Activated T-helper 17 cell treated with anti-CD3 and anti-CD28 coated beads, Interleukin-2, amount 50 U/mL, for 72 hours (primary cell): ENCODE data around the gene SKI. TPM values are rescaled to one million over a fixed set of nuclear protein-coding genes. Genes with fewer than 3 reads are reported as not detected.
"Not testable (repeated sequence)": the region's sequence is repeated elsewhere in the genome, so short reads cannot be mapped to it uniquely, and the experiment has no call there.

ENCODE experiments used
- ATAC-seq: fragments of 150-1000 bp; cut with Tn5 transposase; replicated peaks from 2 replicates; pipeline ENCODE4 v1.10.0; 2021; ENCODE audit warnings: mild to moderate bottlenecking, moderate library complexity
- H3K27ac Mint-ChIP-seq: one replicate; pipeline ENCODE4 v1.8.0; 2022; ENCODE audit warnings: mixed read lengths
- H3K27me3 Mint-ChIP-seq: one replicate; pipeline ENCODE4 v1.8.0; 2022; ENCODE audit warnings: mixed read lengths
- H3K36me3 Mint-ChIP-seq: one replicate; pipeline ENCODE4 v1.8.0; 2022; ENCODE audit warnings: low read depth, mild to moderate bottlenecking, mixed read lengths
- H3K4me1 Mint-ChIP-seq: one replicate; pipeline ENCODE4 v1.8.0; 2022; ENCODE audit warnings: mixed read lengths
- H3K4me3 Mint-ChIP-seq: one replicate; pipeline ENCODE4 v1.8.0; 2022; ENCODE audit warnings: mild to moderate bottlenecking, mixed read lengths
- H3K9me3 Mint-ChIP-seq: one replicate; pipeline ENCODE4 v1.8.0; 2022; ENCODE audit warnings: mixed read lengths
- total RNA-seq, 2 donors: library from RNA; stranded (reverse); gene quantifications; one replicate each; pipeline ENCODE4 v1.2.3, GENCODE V29; 2022

Gene SKI
- total RNA-seq, 2 donors from 2014 or later = 39.5 to 52.1 TPM

DNA sequence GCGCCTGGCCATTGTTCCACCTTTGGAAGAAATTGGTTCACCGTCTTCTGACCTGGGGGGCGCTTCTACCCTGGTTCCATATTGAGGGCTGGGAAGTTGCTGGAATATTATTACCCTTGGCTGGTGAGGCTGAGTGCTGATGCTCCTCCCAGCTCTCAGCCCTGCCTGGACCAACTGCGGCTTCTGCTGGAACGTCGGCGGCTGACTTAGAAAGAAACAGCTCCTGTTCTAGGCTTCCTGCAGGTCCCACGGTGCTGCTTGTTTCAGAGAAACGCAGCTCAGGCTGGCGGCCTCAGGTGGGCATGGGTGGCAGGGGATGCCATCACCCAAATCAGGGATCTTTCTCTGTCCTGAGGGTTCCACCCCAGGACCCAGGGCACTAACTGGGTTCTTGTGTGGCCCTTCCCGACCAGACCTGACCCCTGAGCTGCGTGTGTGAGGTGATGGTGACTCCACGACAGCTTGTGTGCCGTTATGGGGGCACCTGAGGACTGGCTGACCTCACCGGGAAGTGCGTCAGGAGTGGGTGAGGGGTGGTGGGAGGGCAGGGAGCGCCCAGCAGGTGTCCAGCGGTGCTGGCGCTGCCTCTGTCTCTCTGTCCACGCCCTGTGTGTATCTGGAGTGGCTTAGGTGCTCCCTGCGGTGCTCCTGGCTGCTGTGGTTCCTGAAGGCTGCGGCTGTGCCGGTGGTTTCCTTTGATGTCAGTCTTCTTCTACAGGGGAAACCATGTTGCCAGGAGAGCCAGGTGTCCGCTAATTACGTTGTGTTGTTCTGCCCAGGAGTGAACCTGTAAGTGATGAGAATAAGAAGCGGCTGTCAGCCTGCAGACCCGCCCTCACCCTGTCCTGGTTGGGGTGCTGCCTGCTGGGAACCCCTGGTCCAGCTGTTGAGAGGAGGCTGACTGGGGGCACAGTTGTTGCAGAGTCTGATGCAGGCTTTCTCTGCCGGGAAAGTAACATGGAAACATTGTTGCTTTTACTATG, 8.9 kb downstream of the SKI start:
- H3K36me3 Mint-ChIP-seq = peaks cover 58% of the 10 kb centered on the region
- H3K4me1 Mint-ChIP-seq = peaks cover 54% of the 10 kb centered on the region
- H3K27ac Mint-ChIP-seq = peak overlapping the region; percentile 85
- no peaks in the 10 kb centered on the region for H3K9me3 Mint-ChIP-seq
- no peaks in the 10 kb centered on the region for H3K27me3 Mint-ChIP-seq
- peak; percentile 20 for ATAC-seq
- peak overlapping the region; percentile 99 for H3K4me3 Mint-ChIP-seq

DNA sequence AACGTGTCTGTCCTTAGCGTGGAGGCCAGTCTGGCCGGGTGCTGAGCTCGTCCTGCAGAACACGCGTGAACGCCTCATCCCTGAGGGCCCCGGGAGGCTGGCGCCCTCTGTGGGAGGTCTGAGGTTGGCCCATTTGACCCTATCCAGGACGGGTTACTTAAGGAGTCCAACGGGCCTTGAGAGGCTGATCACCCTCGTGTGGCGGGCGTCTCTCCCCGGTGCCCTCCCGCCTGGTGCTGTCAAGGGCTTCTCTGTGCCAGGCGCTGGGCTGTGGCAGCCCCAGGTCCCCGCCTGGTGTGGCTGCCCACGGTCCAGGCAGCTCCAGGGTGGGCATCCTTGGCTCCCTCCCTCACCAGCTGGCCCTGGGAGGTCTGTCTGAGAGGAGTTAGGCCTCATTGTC, 9.7 kb downstream of the SKI start:
- Mint-ChIP-seq H3K27me3 (no peaks in the 10 kb centered on the region), H3K36me3 (peaks cover 57% of the 10 kb centered on the region), H3K9me3 (no peaks in the 10 kb centered on the region), H3K4me1 (peaks cover 52% of the 10 kb centered on the region), H3K27ac (peak overlapping the region; percentile 85), H3K4me3 (peak overlapping the region; percentile 99)
- ATAC-seq = no peak

DNA sequence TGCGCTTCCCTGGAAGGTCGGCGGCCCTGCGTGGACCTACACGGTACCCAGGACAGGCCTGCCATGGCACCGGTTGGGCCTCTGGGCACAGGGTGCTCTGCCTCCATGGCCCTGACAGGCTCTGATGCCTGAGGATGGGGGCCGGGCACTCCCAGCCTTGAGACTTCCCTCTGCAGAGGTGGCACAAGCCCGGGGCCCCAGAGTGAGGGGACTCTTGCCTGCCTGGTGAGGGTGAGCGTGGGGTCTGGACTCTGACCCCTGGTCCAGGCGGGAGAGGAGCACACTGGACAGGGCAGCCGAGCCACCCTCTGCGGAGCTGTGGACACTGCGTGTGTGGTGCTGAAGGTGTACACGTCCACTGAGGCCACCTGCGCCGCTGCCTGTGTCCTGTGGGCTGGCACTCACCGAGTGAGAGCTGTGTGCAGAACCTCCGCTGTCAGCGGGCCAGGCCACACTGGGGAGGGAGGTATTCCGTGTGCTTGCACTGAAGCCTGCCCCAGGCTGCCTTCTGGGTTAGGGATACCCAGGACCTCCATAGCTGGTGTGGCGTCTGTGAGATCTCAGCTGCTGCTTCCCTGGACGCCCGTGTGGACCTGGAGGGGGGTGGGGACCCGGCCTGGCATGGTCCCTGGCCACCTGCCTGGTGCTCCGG, 10.4 kb downstream of the SKI start:
- Mint-ChIP-seq H3K9me3 (no peaks in the 10 kb centered on the region), H3K4me3 (peak overlapping the region; percentile 61), H3K4me1 (peaks cover 53% of the 10 kb centered on the region), H3K27ac (peak overlapping the region; percentile 79), H3K36me3 (peaks cover 61% of the 10 kb centered on the region), H3K27me3 (no peaks in the 10 kb centered on the region)
- ATAC-seq = no peak

DNA sequence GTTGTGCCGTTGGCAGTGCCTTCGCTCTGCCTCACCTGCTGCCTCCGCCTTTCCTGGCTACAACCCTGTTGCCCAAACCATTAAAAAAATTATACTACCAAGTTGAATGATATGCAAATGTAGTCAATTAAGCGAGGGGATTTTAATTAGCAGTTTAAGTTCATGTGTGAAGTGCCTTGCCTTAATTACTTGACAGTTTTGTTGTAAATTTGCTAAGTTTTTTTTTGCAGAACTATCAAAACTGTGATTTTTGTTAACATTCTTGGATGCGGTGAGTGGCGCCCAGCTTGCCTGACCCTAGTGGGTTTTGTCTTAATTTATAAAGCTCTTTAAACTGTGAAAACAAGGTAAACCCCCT, 10.9 kb downstream of the SKI start:
- no peak for ATAC-seq
- H3K27ac Mint-ChIP-seq = peak overlapping the region; percentile 79

DNA sequence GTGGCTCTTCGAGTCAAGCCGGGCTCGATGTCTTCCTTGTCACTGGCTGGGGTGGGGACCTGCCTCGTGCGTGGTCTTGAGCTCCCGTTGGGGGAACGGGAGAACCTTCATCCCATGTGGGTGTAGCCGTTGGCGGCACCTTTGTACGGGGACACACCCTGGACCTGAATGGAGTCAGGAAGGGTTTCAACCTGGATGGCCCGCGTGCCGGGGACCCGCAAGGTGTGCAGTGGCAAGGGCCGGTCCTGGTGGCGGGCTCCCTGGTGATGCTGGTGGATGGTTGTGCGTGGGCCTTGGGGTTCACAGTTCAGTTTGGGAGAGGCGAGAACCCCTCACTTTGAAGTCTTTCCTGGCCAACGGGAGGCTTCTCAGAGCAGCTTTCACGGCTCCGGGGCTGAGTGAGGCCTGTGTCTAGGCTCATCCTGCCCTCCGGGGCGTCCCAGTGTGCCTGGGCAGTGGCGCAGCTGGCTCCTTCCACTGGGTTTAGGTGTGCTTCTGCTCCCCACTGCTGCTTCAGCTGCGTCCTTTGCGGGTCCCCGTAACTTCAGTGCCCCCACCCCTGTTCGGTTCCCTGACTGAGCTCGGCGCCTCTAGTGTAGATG, 11.4 kb downstream of the SKI start:
- Mint-ChIP-seq H3K4me1 (peaks cover 54% of the 10 kb centered on the region), H3K9me3 (no peaks in the 10 kb centered on the region), H3K27ac (peak overlapping the region; percentile 79), H3K27me3 (no peaks in the 10 kb centered on the region), H3K4me3 (peak overlapping the region; percentile 61), H3K36me3 (peaks cover 61% of the 10 kb centered on the region)
- ATAC-seq = no peak

More for the DNA sequence above, 10.9 kb downstream of the SKI start:
- Mint-ChIP-seq H3K4me1 (peaks cover 56% of the 10 kb centered on the region), H3K9me3 (no peaks in the 10 kb centered on the region), H3K36me3 (peaks cover 64% of the 10 kb centered on the region), H3K4me3 (peak overlapping the region; percentile 61), H3K27me3 (no peaks in the 10 kb centered on the region)

DNA sequence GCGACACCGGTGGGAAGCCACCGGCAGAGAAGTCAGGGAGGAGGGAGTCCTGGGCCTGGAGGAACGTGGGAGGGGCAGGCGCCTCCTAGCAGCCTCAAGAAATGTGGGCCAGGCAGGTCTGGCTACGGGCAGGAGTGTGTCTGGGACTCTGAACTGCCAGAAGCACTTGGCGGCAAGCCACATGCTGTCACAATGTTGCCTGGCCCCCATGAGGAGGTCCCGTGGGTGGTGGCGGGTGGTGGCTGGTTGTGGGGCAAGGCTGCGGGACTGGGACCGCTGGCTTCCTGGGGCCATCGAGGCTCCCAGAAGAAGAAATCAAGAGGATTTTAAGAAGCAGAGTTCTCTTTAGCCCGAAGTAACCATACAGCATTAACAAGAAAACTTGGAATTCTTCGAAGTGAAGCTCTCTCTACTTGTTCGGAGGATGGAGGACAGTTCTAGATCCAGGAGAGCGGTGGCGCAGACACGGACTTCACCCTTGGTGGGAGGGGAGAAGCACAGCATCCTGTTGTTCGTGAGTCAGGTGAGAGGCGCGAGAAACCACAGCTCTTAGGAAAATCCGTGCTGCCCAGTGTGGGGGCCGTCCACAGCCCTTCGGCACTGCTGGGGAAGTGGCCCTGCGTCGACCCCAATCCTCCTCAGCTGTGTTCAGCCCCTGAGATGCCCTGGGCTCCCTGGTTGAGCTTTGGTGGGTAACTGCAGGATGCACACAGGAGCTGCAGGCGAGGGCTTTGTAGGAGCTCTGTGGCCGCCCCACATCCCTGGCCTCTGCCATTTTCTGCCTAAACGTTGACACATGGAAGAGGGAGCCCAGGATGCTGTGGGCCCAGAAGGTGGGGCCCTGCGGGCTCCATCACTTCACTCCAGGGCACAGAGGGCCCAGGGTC, 12.4 kb downstream of the SKI start:
- Mint-ChIP-seq H3K4me3 (peak overlapping the region; percentile 61), H3K4me1 (peaks cover 54% of the 10 kb centered on the region), H3K36me3 (peaks cover 63% of the 10 kb centered on the region), H3K9me3 (no peaks in the 10 kb centered on the region), H3K27me3 (no peaks in the 10 kb centered on the region), H3K27ac (peak overlapping the region; percentile 79)
- peak; percentile 63 for ATAC-seq

DNA sequence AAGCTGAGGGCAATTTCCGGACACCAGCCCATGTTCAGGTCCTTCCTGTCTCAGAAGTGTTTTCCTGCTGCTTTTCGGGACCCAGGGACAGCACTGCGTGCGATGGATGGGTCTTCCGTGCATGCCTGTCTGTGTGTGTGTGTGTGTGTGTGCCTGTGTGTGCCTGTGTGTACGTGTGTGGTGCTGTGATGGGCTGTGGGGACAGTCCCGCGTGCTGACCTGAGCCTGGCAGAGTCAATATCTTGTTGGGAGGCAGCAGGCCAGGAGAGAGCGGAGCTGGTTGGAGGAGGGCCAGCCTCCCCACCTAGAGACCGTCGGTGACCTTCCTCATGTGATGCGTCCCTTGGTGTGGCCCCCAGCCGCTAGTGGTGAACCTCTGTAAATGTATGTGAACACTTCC, 13.7 kb downstream of the SKI start:
- H3K36me3 Mint-ChIP-seq = peaks cover 62% of the 10 kb centered on the region
- H3K9me3 Mint-ChIP-seq = no peaks in the 10 kb centered on the region
- ATAC-seq = no peak
- H3K4me3 Mint-ChIP-seq = peak overlapping the region; percentile 61
- peaks cover 54% of the 10 kb centered on the region for H3K4me1 Mint-ChIP-seq
- H3K27me3 Mint-ChIP-seq = no peaks in the 10 kb centered on the region
- peak overlapping the region; percentile 55 for H3K27ac Mint-ChIP-seq

DNA sequence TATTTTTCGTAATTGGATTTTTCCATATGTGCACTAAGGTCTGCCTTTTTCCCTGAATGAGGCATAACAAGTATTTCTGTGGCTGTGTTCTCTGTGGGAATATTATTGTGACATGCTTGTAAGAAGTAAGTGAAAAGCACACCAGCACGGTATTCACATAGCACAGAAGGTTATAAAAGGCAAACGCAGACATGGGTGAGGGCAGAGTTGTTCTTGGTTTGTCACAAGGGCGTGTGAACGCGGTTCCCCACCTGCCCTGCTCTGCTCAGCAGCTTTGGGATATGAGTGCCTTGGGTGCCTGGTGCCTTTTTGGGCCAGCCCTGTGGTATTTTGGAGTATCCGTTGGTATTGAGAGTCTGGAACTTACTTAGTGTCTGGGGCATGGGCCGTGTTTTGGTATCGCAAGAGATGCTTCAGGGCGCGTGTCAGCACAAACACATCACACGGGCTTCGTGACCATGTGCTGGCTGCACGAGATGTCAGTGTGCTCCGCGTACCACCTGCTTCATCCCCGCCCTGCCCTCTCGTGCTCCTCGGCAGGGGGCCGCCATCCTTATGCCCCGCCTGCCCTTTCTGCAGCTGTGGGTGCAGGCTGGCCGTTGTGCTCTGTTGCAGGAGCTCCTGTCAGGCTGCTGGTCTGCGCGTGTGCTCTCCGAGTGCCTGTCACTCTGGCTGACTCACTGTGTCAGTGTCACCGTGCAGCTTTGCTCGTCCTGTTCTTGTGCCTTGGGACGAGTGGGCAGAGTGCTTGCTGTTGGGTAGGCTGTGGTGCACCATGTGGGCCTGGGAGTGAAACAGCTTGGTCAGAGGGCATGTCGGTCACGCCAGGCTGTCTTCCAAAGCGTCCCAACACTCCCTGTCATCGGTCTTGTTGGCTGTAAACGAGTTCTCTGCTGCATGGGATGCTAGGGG, 15.0 kb downstream of the SKI start:
- ATAC-seq = peak; percentile 79
- peaks cover 46% of the 10 kb centered on the region for H3K4me1 Mint-ChIP-seq
- peak overlapping the region; percentile 61 for H3K4me3 Mint-ChIP-seq
- peaks cover 62% of the 10 kb centered on the region for H3K36me3 Mint-ChIP-seq
- H3K27ac Mint-ChIP-seq = peak overlapping the region; percentile 55
- H3K9me3 Mint-ChIP-seq = no peaks in the 10 kb centered on the region
- H3K27me3 Mint-ChIP-seq = no peaks in the 10 kb centered on the region

DNA sequence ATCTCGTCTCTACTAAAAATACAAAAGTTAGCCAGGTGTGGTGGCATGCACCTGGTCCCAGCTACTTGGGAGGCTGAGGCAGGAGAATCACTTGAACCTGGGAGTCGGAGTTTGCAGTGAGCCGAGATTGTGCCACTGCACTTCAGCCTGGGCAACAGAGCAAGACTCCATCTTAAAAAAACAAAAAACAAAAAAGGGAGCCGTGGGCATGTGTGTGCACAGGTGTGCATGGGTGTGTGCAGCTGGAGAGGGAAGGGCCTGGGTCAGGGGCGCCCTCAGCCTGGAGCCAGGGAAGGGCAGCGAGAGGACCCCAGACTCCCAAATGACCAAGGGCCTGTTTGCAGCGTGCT, 18.9 kb downstream of the SKI start:
- Mint-ChIP-seq H3K4me3 (peak overlapping the region; percentile 55), H3K27ac (peak overlapping the region; percentile 69), H3K36me3 (peaks cover 30% of the 10 kb centered on the region), H3K4me1 (peaks cover 32% of the 10 kb centered on the region)
- H3K27me3 Mint-ChIP-seq, ATAC-seq, H3K9me3 Mint-ChIP-seq: not testable (repeated sequence)

DNA sequence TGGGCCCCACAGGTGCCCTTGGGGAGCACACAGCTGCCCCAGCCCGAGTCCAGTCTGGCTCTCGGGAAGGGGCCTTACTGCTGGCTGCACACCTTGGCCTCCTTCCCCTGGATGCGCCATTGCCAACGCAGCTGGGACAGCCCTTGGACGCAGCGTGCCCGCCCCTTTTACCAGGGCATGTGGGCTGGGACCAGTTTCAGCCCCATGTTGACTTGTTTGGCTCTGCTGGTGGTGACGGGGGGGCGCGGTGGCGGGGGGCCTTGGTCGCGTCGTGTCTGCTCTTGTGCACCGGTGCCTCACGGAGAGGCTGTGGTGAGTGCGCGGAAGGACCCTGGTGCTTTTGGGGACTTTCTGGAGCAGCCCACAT, 19.6 kb downstream of the SKI start:
- H3K9me3 Mint-ChIP-seq = no peaks in the 10 kb centered on the region
- H3K4me3 Mint-ChIP-seq = no peak overlapping the region
- H3K36me3 Mint-ChIP-seq = peaks cover 29% of the 10 kb centered on the region
- no peak overlapping the region for H3K27ac Mint-ChIP-seq
- ATAC-seq = no peak
- H3K27me3 Mint-ChIP-seq = no peaks in the 10 kb centered on the region
- peaks cover 29% of the 10 kb centered on the region for H3K4me1 Mint-ChIP-seq

DNA sequence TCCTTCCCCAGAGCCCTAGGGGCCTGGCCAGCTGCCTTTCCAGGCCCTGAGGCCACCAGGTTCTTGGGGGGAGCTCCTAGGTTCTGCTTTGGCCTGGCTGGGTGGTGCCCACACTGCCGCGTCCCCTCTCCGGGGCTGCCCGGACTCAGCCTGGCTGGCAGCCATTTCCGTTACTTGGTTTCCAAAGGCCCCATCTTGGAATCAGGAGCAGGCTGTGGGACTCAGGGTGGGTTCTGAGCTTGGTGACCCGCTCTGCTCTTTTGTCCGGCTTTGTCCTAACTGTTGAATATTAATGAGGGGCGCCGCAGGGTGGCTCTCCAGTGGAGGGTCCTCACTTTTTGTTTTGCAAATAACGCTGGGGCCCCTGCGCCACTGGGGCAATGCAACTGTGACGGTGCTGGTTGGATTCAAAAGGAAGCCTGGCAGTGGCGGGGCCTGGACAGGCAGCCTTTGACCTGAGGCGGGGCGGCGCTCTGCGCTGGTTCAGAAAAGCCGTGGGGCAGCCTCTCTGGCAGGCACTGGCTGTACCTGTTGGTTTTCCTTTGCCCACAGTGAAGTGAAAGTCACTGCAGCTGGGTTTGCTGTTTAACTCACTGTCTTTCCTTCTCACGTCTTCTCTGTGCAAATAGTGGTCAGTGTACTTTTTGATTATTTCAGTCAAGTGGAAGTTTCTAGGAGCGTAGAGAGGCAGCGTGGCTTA, 20.2 kb downstream of the SKI start:
- peaks cover 28% of the 10 kb centered on the region for H3K4me1 Mint-ChIP-seq
- peak overlapping the region; percentile 67 for H3K27ac Mint-ChIP-seq
- H3K27me3 Mint-ChIP-seq = no peaks in the 10 kb centered on the region
- H3K9me3 Mint-ChIP-seq = no peaks in the 10 kb centered on the region
- H3K4me3 Mint-ChIP-seq = no peak overlapping the region
- ATAC-seq = no peak
- peaks cover 29% of the 10 kb centered on the region for H3K36me3 Mint-ChIP-seq

DNA sequence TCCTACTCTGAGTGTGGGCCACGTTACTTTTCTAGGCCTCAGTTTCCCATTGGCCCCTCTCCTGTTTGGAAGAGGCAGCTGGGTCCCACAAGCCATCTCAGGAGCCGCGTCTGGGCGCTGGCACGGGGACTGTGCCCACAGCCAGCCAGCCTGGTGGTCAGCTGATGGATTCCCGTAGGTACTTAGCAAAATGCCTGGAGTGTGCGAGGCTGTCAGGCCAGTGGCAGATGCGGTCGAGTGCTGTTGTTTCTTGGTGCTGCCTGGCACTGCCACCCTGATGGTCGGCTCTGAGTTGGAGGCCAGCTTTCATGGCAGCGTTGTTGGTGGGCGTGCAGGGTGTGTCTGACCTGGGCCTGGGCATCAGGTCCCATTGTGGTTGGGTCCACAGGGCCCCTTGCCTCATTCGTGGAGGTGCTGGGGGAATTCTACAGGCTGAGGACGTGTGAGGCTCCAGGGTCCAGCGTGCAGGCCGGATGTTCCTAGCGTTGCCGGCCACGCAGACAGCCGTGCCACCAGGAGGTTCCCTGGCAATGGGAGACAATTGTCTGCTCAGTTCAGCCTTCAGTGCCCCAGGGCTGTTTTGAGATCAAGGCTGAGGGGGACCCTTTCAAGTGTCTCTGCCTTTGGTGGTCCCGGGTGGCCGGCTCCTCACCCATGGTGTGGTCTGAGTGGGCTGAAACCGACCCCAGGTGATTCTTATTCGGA, 20.9 kb downstream of the SKI start:
- Mint-ChIP-seq H3K36me3 (peaks cover 24% of the 10 kb centered on the region), H3K4me1 (peaks cover 22% of the 10 kb centered on the region)

More for the DNA sequence above, 20.9 kb downstream of the SKI start:
- Mint-ChIP-seq H3K27ac (peak overlapping the region; percentile 67), H3K27me3 (no peaks in the 10 kb centered on the region), H3K4me3 (no peak overlapping the region), H3K9me3 (no peaks in the 10 kb centered on the region)
- ATAC-seq = no peak
